HepG2 (cell line): ENCODE measurements around the gene CLDND2. TPM values are rescaled to one million over a fixed set of nuclear protein-coding genes. Genes with fewer than 3 reads are reported as not detected.

Experiments
- AHDC1 ChIP-seq: sonication (generic); formaldehyde crosslinking; IDR thresholded peaks from 2 replicates; pipeline ENCODE4 v1.5.1; 2020; ENCODE audit warnings: mild to moderate bottlenecking, missing genetic modification reagents, borderline replicate concordance
- CHD4 ChIP-seq: fragments of 200-600 bp; sonication (generic); IDR thresholded peaks from 2 replicates; pipeline ENCODE4 v1.7.0; 2017; ENCODE audit warnings: mild to moderate bottlenecking, low read length, borderline replicate concordance
- MYNN ChIP-seq: sonication (generic); formaldehyde crosslinking; IDR thresholded peaks from 2 replicates; pipeline ENCODE4 v1.4.0; 2020; ENCODE audit warnings: mild to moderate bottlenecking, low read depth, missing genetic modification reagents
- RORA ChIP-seq: sonication (generic); formaldehyde crosslinking; IDR thresholded peaks from 2 replicates; pipeline ENCODE4 v1.5.0; 2020; ENCODE audit warnings: mild to moderate bottlenecking, missing genetic modification reagents, moderate library complexity
- SIX4 ChIP-seq: sonication (generic); formaldehyde crosslinking; IDR thresholded peaks from 2 replicates; pipeline ENCODE4 v1.4.0; 2020; ENCODE audit warnings: missing genetic modification reagents
- SRY ChIP-seq: sonication (generic); formaldehyde crosslinking; IDR thresholded peaks from 2 replicates; pipeline ENCODE4 v1.8.0; 2022; ENCODE audit warnings: mild to moderate bottlenecking, missing genetic modification reagents
- SUZ12 ChIP-seq: fragments of 150-350 bp; IDR thresholded peaks from 2 replicates; pipeline ENCODE4 v1.6.1; 2014; ENCODE audit warnings: low read depth, low read length
- TFDP2 ChIP-seq: sonication (generic); formaldehyde crosslinking; IDR thresholded peaks from 2 replicates; pipeline ENCODE4 v1.4.0; 2020; ENCODE audit warnings: missing genetic modification reagents
- ZFAT ChIP-seq: sonication (generic); formaldehyde crosslinking; conservative IDR thresholded peaks from 2 replicates; pipeline ENCODE4 v1.8.1; 2023; ENCODE audit warnings: missing genetic modification reagents, inconsistent platforms
- ZNF121 ChIP-seq: sonication (generic); formaldehyde crosslinking; IDR thresholded peaks from 2 replicates; pipeline ENCODE4 v1.5.0; 2020; ENCODE audit warnings: mild to moderate bottlenecking, missing genetic modification reagents
- ZNF18 ChIP-seq: sonication (generic); formaldehyde crosslinking; IDR thresholded peaks from 2 replicates; pipeline ENCODE4 v1.8.0; 2022; ENCODE audit warnings: mild to moderate bottlenecking, missing genetic modification reagents; ENCODE audit not compliant: insufficient replicate concordance
- ZNF275 ChIP-seq: sonication (generic); formaldehyde crosslinking; IDR thresholded peaks from 2 replicates; pipeline ENCODE4 v1.8.0; 2022; ENCODE audit warnings: missing genetic modification reagents, mild to moderate bottlenecking, inconsistent platforms, borderline replicate concordance
- ZNF343 ChIP-seq: sonication (generic); formaldehyde crosslinking; IDR thresholded peaks from 2 replicates; pipeline ENCODE4 v1.4.0; 2020; ENCODE audit warnings: mild to moderate bottlenecking, missing genetic modification reagents
- ZNF451 ChIP-seq: sonication (generic); formaldehyde crosslinking; IDR thresholded peaks from 2 replicates; pipeline ENCODE4 v1.5.0; 2020; ENCODE audit warnings: mild to moderate bottlenecking, missing genetic modification reagents
- ZNF557 ChIP-seq: sonication (generic); formaldehyde crosslinking; IDR thresholded peaks from 2 replicates; pipeline ENCODE4 v1.4.0; 2020; ENCODE audit warnings: missing genetic modification reagents
- ZNF589 ChIP-seq: sonication (generic); formaldehyde crosslinking; conservative IDR thresholded peaks from 2 replicates; pipeline ENCODE4 v1.8.0; 2022; ENCODE audit warnings: mild to moderate bottlenecking, moderate library complexity, missing genetic modification reagents
- ZNF800 ChIP-seq: sonication (generic); formaldehyde crosslinking; IDR thresholded peaks from 2 replicates; pipeline ENCODE4 v1.4.0; 2020; ENCODE audit warnings: missing genetic modification reagents
- polyA plus RNA-seq, 8 experiments: library from polyadenylated mRNA; depleted of rRNA in 3 of 8; stranded (reverse) in 7 of 8; unstranded in 1 of 8; fragments of >200 nt; fragmentation: Illumina TruSeq in 4 of 8; extraction: Trizol in 4 of 8; gene quantifications; 2 replicates each; pipeline versions ENCODE4 v1.2.1 to v1.2.3, GENCODE V29; 2011 to 2016; ENCODE audit warnings: low read depth in 4 of 8, missing spikeins in 1 of 8, mixed read lengths in 1 of 8; ENCODE audit not compliant: insufficient read depth in 1 of 8
- total RNA-seq, 5 experiments: library from RNA; depleted of rRNA; stranded (reverse); fragments of >200 nt; fragmentation: Illumina TruSeq; extraction: Trizol; gene quantifications; 2 replicates each; pipeline ENCODE4 v1.2.3, GENCODE V29; 2016; ENCODE audit warnings: low read depth in 1 of 5

CLDND2 gene
- total and polyA plus RNA-seq, 2 of the 13 experiments (the other 11 are each of a cell fraction or from before 2014, with no cell fraction given): 0.84 to 1.8 TPM

- TF ChIP-seq ZNF18 (CRISPR knock-in tag): peak; percentile 80
- 0 out of 2 replicates have a peak, but pooled peaks have one; percentile 31 for TF ChIP-seq ZNF275 (CRISPR knock-in tag)
- TF ChIP-seq ZNF800 (CRISPR knock-in tag): no peak
- TF ChIP-seq AHDC1 (CRISPR knock-in tag): no peak
- no peak for TF ChIP-seq MYNN
- TF ChIP-seq ZNF589 (CRISPR knock-in tag): peak; percentile 64; the same call in 1 of the 2 replicates
- no peak for TF ChIP-seq ZNF121
- peak; percentile 49; the same call in 1 of the 2 replicates for TF ChIP-seq CHD4
- no peak for TF ChIP-seq SUZ12
- TF ChIP-seq ZFAT (CRISPR knock-in tag): no peak
- TF ChIP-seq ZNF451 (CRISPR knock-in tag): 0 out of 2 replicates have a peak, but pooled peaks have one; percentile 34
- no peak for TF ChIP-seq RORA
- peak; percentile 27; the same call in 1 of the 2 replicates for TF ChIP-seq SIX4
- TF ChIP-seq ZNF343 (CRISPR knock-in tag): no peak
- TF ChIP-seq ZNF557 (CRISPR knock-in tag): no peak
- 0 out of 2 replicates have a peak, but pooled peaks have one; percentile 22 for TF ChIP-seq SRY (CRISPR knock-in tag)
- no peak for TF ChIP-seq TFDP2 (CRISPR knock-in tag)
Measured at GRCh38 chr19:51354103-51354741, 14.6 kb downstream of the CLDND2 start (continued).
